GM12801 (cell line): ENCODE measurements around the gene SUSD2.

Experiments
- CTCF ChIP-seq: IDR thresholded peaks from one replicate; pipeline ENCODE4 v1.5.1; 2011; ENCODE audit warnings: control low read depth; ENCODE audit not compliant: insufficient read length; ENCODE audit errors: extremely low read depth

Gene SUSD2

DNA sequence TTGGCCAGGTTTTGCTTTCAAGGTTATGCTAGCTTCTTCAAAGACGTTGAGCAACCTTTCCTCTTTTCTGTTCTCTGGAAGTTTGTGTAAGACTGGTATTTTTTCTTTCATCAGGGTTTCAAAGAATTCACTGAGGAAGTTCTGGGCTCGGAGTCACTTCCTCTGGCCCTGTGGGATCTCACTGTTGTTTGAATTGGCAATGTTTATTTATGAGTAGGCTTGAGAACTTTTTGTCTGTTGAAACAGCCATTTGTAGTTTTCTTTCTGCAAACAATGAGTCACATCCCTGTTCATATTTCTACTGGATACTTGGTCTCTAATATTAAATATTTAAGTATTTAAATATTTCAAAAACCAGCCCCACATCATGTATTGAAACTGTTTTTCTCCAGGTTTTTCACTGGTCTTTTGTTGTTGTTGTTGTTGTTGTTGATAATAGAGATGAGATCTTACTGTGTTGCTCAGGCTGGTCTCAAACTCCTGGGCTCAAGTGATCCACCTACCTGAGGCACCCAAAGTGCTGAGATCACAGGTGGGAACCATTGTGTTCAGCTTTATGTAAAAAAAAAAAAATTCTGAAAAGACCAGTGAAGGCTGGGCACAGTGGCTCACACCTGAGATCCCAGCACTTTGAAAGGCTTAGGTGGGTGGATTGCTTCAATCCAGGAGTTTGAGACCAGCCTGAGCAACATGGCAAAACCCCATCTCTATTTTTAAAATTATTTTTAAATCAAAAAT lies 26.9 kb downstream of the SUSD2 start:
- TF ChIP-seq CTCF: no peak

GRCh38 chr22:24209016-24209415 lies 27.7 kb downstream of the SUSD2 start:
- no peak for TF ChIP-seq CTCF

DNA sequence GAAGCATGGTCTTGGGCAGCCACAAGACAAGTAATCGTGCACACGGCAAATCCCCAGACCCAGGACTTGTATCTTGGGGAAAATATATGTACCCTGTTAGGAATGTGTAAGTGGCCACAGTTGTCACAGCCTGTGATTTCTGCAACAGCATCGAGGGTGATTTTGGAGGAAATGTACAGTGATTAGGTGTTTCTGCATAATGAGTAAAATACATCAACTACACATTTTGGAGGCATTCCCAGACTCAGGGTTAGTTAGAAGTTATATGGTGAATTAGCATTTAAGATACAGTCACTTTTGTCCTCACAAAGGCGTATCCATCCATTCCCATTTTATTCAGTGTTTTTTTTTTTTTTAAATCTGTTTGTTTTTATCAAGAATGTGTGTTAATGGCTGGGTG lies 28.4 kb downstream of the SUSD2 start:
- no peak for TF ChIP-seq CTCF

DNA sequence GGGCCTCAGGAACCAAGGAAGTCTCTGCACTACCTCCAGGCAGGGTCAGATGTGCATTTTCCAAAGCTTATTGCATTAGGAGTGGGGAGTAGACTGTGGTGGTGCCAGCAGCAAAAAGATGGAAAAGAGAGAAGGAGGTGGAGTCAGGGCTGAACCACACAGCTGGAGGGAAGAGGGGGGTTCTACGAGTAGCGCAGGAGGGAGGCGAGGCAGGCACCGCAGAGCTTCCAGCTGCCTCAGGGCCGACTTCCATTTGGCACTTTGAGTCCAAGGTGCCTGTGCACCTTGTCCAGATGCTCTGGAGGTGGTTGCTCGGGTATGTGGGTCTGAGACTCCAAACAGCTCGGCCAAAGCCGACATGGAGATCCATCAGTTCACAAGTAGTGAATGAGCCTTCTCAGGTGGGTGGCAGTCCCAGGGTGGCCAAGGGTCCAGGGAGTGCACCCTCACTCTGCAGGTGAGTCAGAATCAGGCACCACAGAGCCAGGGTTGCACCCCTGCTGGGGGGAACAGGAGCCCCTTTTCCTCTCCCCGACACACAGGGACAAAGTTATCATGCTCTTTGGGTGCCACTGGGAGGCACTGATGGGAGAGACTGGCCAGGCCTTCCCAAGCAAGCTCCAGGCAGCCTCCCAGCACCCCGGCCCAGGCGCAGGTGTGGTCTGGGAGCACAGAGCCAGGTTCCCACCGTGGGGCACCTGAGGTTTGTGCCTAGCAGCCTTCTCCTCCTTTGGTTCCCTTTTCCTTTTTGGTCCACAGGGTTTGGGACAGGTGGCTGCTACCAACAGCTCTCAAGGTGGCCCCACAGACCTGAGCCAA lies 33.4 kb downstream of the SUSD2 start:
- TF ChIP-seq CTCF: no peak

- no peak for TF ChIP-seq CTCF
These were observed 35.4 kb downstream of the SUSD2 start for GRCh38 chr22:24216541-24217209.

GRCh38 chr22:24217384-24217783 lies 36.1 kb downstream of the SUSD2 start:
- TF ChIP-seq CTCF: no peak

- no peak for TF ChIP-seq CTCF
These were observed 38.5 kb downstream of the SUSD2 start for GRCh38 chr22:24219750-24220149.
